RWPE2 (cell line): ENCODE measurements around the gene FASTKD1.
A peak's percentile ranks its signal among the peaks of the same experiment; 100 is the strongest.

Source experiments
- ATAC-seq: fragments of 200-7000 bp; cut with Tn5 transposase; 3 replicates; pipeline ENCODE4 v1.9.1; 2021; ENCODE audit warnings: low read depth
- DNase-seq: peaks from one replicate; pipeline ENCODE4 v3.0.0-alpha.2; 2020; ENCODE audit warnings: low spot score
- H3K27ac ChIP-seq: fragments of 450-650 bp; 2 replicates; pipeline ENCODE4 v1.5.1; 2017; ENCODE audit warnings: mild to moderate bottlenecking; ENCODE audit not compliant: poor library complexity, severe bottlenecking
- H3K27me3 ChIP-seq: fragments of 250-450 bp; sonication (Bioruptor Pico); 2 replicates; pipeline ENCODE4 v1.5.1; 2021; ENCODE audit warnings: mild to moderate bottlenecking, moderate library complexity; ENCODE audit not compliant: insufficient read depth, poor library complexity, severe bottlenecking
- H3K36me3 ChIP-seq: fragments of 250-450 bp; sonication (Bioruptor Pico); 2 replicates; pipeline ENCODE4 v1.5.1; 2020; ENCODE audit warnings: low read depth, mild to moderate bottlenecking, moderate library complexity
- H3K4me1 ChIP-seq: fragments of 250-450 bp; sonication (Bioruptor Pico); 2 replicates; pipeline ENCODE4 v1.5.1; 2021; ENCODE audit warnings: mild to moderate bottlenecking, moderate library complexity; ENCODE audit not compliant: insufficient read depth, poor library complexity, severe bottlenecking
- H3K4me3 ChIP-seq: fragments of 250-450 bp; sonication (Bioruptor Pico); 2 replicates; pipeline ENCODE4 v1.5.1; 2021; ENCODE audit warnings: mild to moderate bottlenecking, moderate library complexity; ENCODE audit not compliant: severe bottlenecking
- H3K9me3 ChIP-seq: fragments of 250-450 bp; sonication (Bioruptor Pico); 2 replicates; pipeline ENCODE4 v1.5.1; 2021; ENCODE audit warnings: mild to moderate bottlenecking, moderate library complexity; ENCODE audit not compliant: severe bottlenecking
- TF ChIP-seq, protein P1 (sequence below): fragments of 450-650 bp; IDR thresholded peaks from one replicate; pipeline ENCODE4 v1.5.1; 2017; ENCODE audit warnings: mild to moderate bottlenecking, moderate library complexity; ENCODE audit not compliant: poor library complexity, severe bottlenecking

The FASTKD1 gene

DNA sequence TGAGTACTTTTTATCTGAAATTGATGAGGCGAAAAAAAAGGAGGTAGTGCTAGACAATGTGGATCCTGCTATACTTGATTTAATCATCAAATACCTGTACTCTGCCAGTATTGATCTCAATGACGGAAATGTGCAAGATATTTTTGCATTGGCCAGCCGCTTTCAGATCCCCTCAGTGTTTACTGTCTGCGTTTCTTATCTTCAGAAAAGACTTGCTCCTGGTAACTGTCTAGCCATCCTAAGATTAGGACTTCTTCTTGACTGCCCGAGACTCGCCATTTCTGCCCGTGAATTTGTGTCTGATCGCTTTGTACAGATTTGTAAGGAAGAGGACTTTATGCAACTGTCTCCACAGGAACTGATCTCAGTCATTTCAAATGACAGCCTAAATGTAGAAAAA, 63.7 kb downstream of the FASTKD1 start:
- DNase-seq (no peak), ATAC-seq (no peak)
- no peak overlapping the region for H3K4me3 ChIP-seq
- no peaks in the 10 kb centered on the region for H3K36me3 ChIP-seq
- no peak overlapping the region for H3K27ac ChIP-seq
- peaks cover 3% of the 10 kb centered on the region for H3K9me3 ChIP-seq
- peaks cover 20% of the 10 kb centered on the region for H3K4me1 ChIP-seq
- no peaks in the 10 kb centered on the region for H3K27me3 ChIP-seq
- TF ChIP-seq, protein P1, sequence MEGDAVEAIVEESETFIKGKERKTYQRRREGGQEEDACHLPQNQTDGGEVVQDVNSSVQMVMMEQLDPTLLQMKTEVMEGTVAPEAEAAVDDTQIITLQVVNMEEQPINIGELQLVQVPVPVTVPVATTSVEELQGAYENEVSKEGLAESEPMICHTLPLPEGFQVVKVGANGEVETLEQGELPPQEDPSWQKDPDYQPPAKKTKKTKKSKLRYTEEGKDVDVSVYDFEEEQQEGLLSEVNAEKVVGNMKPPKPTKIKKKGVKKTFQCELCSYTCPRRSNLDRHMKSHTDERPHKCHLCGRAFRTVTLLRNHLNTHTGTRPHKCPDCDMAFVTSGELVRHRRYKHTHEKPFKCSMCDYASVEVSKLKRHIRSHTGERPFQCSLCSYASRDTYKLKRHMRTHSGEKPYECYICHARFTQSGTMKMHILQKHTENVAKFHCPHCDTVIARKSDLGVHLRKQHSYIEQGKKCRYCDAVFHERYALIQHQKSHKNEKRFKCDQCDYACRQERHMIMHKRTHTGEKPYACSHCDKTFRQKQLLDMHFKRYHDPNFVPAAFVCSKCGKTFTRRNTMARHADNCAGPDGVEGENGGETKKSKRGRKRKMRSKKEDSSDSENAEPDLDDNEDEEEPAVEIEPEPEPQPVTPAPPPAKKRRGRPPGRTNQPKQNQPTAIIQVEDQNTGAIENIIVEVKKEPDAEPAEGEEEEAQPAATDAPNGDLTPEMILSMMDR = no peak

DNA sequence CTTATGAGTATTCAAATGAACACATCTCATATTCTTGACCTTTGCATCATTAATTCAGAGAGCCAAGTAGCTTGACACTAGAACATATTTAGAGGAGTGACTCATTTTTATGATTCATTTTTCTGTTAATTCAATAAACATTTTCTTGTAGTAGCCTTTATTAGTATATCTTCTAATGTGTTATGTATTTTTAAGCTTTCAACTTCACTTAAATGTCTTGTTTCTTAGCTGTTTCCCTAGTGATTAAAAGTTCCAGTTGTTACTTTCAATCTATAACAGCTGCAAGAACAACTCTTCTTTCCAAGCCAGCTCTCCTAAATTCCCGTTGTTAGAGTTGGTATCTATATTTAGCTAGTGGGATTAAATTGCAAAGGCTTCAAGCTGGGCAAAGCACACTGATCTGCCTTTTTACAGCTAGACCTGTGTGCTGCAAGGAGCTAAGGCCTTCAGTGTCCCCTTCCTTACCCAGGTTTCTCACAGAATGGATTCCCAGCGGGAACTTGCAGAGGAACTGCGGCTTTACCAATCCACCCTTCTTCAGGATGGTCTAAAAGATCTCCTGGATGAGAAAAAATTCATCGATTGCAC, 64.3 kb downstream of the FASTKD1 start, which contains the start of gene KLHL41:
Gene KLHL41, plus strand, starts transcription at position 405 of the 588 bp plus-strand sequence. Its CDS starts 77 bp downstream, at position 482.
- Histone ChIP-seq H3K9me3 (peaks cover 3% of the 10 kb centered on the region), H3K4me1 (peaks cover 20% of the 10 kb centered on the region), H3K27ac (no peak within 1 kb of the TSS), H3K36me3 (peaks cover 3% of the 10 kb centered on the region; the same call in 1 of the 2 replicates), H3K27me3 (no peaks in the 10 kb centered on the region), H3K4me3 (no peak within 1 kb of the TSS)
- DNase-seq = no peak
- TF ChIP-seq, protein P1 = no peak
- no peak for ATAC-seq

DNA sequence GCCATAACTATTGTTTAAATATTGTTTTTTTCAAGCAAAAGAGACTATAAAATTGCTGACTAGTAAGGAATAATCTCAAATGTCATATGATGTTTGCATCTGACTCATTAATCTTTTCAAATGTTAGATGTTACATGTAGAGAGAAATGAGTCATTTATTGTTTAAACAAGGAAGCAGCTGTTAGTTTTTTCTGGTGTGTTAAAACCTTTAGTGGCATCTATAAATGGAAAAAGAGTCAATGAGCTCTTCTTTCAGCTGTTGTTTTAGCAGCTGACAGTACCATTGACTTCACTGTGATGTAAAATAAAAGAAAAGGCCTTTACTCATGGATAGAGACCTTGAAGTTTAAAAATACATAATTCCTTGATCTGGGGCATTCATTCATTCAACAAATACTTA, 66.0 kb downstream of the FASTKD1 start:
- TF ChIP-seq, protein P1 = no peak
- H3K4me3 ChIP-seq = no peak overlapping the region
- H3K4me1 ChIP-seq = peaks cover 20% of the 10 kb centered on the region
- no peak for DNase-seq
- H3K27me3 ChIP-seq = no peaks in the 10 kb centered on the region
- H3K27ac ChIP-seq = no peak overlapping the region
- H3K9me3 ChIP-seq = peaks cover 3% of the 10 kb centered on the region
- H3K36me3 ChIP-seq = peaks cover 7% of the 10 kb centered on the region
- peak; percentile 85 for ATAC-seq

DNA sequence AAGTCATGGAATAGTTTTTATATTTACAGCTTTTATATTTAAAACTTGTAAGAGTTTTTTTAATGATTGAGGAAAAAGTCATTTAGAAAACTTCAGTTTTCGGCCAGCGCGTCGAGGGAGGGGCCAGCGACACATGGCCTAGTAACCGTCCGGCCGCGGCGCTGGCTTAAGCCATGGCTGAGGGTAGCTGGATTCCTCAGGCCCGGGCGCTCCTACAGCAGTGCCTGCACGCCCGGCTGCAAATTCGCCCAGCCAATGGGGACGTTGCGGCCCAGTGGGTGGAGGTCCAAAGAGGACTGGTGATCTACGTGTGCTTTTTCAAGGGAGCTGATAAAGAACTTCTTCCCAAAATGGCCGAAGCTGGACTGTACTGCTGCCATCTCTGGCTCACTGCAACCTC, 69.0 kb downstream of the FASTKD1 start:
- Histone ChIP-seq H3K9me3 (peaks cover 3% of the 10 kb centered on the region), H3K27ac (no peak overlapping the region), H3K4me1 (peaks cover 20% of the 10 kb centered on the region), H3K4me3 (no peak overlapping the region), H3K36me3 (peaks cover 7% of the 10 kb centered on the region), H3K27me3 (no peaks in the 10 kb centered on the region)
- ATAC-seq (no peak), DNase-seq (no peak)
- TF ChIP-seq, protein P1 = no peak

DNA sequence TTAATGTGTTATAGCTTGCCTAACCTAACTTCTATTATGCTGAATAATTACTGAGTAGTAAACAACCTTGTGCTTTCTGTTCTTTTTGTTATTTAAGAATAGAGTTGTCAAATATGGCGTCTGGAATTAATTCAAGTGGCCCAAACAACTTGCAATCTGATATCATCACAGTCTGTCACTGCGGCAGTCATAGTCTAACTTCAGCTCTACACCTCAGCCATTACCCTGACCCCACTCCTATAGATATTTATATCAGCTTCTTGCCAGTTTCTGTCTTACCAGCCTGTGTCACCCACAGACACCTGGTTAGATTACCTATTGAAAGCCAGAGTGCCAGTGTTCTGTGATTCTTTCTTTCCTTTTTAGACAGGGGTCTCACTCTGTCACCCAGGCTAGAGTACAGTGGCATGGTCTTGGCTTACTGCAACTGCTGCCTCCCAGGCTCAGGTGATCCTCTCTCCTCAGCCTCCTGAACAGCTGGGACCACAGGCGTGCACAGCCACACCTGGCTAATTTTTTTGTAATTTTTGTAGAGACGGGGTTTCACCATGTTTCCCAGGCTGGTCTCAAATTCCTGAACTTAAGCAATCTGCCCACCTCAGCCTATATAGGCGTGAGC, 78.2 kb downstream of the FASTKD1 start:
- Histone ChIP-seq H3K27ac (no peak overlapping the region), H3K36me3 (peaks cover 5% of the 10 kb centered on the region; the same call in 1 of the 2 replicates), H3K27me3 (no peaks in the 10 kb centered on the region), H3K4me1 (no peaks in the 10 kb centered on the region), H3K4me3 (no peak overlapping the region), H3K9me3 (no peaks in the 10 kb centered on the region)
- ATAC-seq (no peak), DNase-seq (no peak)
- TF ChIP-seq, protein P1 = no peak
